MM.1S (cell line): ENCODE data around the gene RAB31.

ENCODE experiments used
- EZH2 ChIP-seq: fragments of 300-600 bp; sonication (generic); optimal IDR thresholded peaks from 2 replicates; pipeline ENCODE3; 2017; ENCODE audit warnings: low read depth, mild to moderate bottlenecking, antibody characterized with exemption, low read length, mixed read lengths
- EZH2phosphoT487 ChIP-seq: fragments of 300-600 bp; sonication (generic); IDR thresholded peaks from 2 replicates; pipeline ENCODE4 v1.6.1; 2018; ENCODE audit warnings: antibody characterized with exemption, low read length
- TF ChIP-seq, protein P1 (sequence below): fragments of 300-600 bp; sonication (generic); IDR thresholded peaks from 2 replicates; pipeline ENCODE4 v1.5.1; 2016; ENCODE audit warnings: antibody characterized with exemption, low read length, mixed read lengths

DNA sequence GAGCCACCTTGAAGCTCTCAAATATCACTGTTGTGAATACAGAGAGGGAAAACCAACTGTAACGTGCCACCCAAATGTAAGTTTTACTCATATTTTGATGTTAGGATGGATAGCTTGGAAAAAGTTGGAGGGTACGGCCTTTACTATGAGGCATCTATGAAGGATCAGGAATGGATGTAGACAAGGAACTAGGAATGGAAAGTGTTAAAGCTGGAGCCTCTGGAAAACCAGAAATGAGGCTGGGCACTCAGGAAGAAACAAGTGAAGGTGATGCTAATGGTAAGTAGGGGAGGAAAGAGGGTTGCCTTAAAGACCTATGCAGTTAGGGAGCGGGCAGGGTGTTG lies 177.9 kb downstream of the RAB31 start:
- TF ChIP-seq, protein P1, sequence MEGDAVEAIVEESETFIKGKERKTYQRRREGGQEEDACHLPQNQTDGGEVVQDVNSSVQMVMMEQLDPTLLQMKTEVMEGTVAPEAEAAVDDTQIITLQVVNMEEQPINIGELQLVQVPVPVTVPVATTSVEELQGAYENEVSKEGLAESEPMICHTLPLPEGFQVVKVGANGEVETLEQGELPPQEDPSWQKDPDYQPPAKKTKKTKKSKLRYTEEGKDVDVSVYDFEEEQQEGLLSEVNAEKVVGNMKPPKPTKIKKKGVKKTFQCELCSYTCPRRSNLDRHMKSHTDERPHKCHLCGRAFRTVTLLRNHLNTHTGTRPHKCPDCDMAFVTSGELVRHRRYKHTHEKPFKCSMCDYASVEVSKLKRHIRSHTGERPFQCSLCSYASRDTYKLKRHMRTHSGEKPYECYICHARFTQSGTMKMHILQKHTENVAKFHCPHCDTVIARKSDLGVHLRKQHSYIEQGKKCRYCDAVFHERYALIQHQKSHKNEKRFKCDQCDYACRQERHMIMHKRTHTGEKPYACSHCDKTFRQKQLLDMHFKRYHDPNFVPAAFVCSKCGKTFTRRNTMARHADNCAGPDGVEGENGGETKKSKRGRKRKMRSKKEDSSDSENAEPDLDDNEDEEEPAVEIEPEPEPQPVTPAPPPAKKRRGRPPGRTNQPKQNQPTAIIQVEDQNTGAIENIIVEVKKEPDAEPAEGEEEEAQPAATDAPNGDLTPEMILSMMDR: no peak
- no peak for TF ChIP-seq EZH2
- TF ChIP-seq EZH2phosphoT487: no peak
